NCI-H510A (cell line): Measurements from ENCODE around the gene CASZ1.

Experiments
- DNase-seq: peaks from one replicate; lab custom pipeline; 2025; lab: John Stamatoyannopoulos, UW

Gene CASZ1

DNA sequence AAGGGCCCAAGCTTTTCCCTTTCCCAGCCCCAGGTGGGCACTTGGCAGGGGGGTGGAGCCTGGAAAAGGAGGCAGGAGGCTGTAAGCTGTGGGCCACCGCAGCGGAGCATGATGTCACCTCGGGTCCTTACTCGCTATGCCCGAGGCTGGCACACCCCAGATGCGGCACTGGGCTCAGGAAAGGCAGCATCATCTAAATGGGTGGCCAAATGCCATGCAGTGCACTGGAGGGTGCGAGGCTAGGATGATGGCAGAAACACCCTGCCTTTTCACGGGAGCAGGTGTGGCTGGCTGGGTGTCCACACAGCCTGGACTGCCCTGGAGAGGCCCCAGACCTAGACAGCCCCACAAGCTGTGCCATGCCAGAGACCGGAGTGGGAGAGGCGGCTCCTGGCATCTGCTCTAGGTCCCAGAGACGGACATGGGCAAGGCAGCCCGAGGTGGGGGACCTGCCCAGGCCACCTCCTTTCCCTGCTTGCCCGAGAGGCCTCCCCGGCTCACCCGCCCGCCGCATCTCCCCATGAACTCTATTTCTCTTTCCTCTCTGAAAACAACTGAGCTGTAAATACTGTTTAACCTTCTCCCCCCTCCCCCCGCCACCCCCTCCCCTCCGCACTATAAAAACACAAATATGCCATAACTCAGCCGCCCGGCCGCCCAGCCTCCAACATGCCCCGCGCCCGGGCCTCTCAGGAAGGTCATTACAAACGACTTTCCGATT, 124.7 kb downstream of the CASZ1 start:
- peak; percentile 94 for DNase-seq

DNA sequence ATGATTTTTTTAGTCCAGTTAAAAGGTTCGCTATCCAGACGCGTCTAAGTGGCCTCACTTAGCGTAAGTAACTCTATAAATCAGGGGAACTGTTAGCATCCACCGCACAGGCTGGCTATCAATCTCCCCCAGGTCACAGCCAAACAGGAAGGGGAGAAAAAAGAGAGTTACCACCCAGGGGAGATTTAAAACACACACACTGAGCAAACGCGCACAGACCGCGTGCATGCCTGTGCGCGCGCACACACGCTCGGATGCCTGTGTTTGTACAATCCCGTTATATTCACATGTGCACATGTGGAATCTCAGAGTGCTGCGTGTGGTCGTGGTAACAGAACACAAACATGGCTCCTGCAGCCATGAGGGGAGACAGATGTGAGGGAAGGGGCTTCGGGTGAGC, 125.4 kb downstream of the CASZ1 start:
- peak; percentile 58 for DNase-seq

DNA sequence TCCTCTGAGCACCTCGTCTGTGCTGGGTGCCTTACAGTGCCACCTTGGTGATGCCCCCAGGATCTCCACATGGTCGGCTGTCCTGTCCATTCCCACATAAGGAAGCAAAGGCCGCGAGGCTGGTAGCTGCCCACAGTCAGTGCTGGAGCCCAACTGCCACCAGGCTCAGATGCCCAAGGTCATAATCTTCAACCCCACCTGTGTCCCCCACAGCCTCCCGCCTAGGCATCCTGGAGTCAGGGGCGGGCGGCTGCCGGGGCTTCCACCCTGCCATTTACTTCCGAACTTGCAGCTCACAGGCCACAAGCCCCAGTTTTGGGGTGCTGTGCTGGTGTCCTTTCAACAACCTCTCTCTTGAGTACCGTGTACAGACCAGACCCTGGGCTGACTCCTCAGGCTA, 126.3 kb downstream of the CASZ1 start:
- DNase-seq, result no peak

DNA sequence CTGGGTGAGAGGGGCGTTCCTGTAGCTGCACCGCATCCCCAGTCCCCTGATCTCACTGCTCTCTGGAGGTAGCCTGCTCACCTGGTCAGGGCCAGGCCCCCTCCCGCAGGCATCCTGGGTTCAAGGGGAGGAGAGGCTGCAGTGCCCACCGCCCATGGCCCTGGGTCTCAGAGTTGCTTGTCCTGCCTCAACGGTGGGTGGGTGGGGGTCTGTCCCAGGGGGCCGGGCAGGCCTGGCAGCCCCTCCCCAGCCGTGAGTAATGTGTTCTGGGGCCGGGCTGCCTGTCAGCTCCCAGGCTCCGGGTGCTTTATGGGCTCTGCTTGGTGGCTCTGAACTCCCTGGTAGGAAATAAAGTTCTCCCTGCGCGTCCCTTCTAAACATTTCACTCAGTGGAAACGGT, 126.9 kb downstream of the CASZ1 start:
- no peak for DNase-seq

DNA sequence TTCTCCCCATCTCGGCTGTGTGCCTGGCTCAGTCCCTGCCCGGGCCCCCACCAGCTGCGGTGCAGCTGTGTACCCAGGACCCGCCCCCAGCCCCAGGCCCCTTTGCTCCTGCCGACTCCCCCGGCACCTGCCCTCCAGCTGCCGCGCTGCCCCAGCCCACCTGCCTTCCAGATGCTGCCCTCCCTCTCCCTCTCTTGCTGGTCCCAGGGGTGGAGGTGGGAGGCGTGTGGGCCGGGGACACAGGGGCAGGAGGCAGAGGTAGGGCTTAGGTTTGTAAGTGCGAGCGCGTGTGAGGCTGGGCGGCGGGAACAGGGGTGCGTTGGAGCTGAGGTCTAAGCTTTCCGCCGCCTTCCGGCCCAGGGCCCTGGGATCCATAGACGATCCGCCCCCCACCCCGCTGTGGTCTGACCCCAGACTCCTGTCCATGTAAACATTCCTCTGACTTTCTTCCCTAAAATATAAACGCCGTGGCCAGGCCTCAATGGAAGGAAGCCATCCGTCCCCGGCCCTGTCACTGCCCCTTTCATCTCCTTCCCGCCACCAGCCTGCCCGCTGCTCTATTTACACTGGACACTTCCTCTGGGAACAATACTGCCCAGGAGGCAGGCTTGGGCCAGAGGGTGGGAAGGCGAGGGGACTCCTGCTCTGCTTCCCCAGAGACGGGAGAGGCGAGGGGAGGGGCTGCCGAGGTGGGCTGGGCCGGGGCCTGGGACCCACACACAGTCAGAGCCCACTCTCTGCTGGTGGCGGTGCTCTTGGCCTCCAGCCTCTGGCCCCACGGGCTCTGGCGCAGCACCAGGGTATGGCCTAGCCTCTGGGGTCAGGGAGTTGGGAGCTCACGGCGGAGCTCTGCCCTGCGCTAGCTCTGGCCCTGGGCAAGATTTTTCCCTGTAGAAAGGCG, 128.3 kb downstream of the CASZ1 start:
- peak; percentile 99 for DNase-seq

DNA sequence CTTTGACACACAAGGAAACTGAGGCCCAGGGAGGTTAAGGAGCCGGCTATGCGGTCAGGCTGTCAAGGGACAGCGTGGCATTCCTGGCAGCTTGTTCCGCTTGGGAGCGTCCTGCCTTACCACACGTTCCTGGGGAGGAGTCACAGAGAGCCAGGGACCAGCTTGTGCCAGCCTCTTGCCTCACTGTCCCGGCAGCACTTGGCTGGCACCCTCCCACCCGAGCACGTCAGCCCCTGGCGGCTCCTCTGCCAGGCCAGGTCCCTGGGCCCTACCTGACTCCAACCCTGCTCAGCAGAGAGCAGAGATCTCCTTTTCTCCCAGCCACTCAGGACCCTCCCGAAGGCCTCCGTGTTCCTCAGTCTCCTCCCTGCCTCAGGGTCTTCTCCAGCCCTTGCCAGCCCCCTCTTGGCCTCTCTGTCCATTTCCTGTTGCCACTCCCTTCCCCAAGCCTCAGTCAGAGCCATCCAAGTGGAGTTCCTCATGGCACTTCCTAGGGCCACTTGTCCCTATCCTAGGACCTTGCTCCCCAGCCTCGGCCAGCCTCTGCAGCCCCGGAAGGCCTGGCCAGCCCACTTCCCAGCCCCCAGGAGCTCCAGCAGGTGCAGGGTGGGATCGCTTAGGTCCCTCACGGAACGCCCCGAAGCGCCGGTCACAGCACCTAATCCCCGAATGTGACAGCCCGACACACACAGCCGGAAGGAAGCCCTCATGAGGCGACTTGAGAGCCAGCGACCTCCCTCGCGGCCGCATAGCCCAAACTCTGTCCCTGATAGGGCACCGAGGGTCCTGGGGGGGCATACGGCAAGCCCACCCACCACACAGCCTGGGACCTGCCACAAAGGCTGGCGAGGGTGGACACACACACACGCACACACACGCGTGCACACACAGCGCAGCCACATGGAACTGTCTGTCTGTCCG, 130.3 kb downstream of the CASZ1 start:
- DNase-seq, result no peak

GRCh38 chr1:10665226-10665625, 131.2 kb downstream of the CASZ1 start:
- no peak for DNase-seq

GRCh38 chr1:10664251-10664650, 132.2 kb downstream of the CASZ1 start:
- DNase-seq, result no peak

- peak; percentile 93 for DNase-seq
Measured at GRCh38 chr1:10663678-10664035, 132.8 kb downstream of the CASZ1 start.

- no peak for DNase-seq
Measured at GRCh38 chr1:10662824-10663677, 133.4 kb downstream of the CASZ1 start.

GRCh38 chr1:10662090-10662688, 134.3 kb downstream of the CASZ1 start:
- no peak for DNase-seq

GRCh38 chr1:10661453-10661852, 135.0 kb downstream of the CASZ1 start:
- no peak for DNase-seq

DNA sequence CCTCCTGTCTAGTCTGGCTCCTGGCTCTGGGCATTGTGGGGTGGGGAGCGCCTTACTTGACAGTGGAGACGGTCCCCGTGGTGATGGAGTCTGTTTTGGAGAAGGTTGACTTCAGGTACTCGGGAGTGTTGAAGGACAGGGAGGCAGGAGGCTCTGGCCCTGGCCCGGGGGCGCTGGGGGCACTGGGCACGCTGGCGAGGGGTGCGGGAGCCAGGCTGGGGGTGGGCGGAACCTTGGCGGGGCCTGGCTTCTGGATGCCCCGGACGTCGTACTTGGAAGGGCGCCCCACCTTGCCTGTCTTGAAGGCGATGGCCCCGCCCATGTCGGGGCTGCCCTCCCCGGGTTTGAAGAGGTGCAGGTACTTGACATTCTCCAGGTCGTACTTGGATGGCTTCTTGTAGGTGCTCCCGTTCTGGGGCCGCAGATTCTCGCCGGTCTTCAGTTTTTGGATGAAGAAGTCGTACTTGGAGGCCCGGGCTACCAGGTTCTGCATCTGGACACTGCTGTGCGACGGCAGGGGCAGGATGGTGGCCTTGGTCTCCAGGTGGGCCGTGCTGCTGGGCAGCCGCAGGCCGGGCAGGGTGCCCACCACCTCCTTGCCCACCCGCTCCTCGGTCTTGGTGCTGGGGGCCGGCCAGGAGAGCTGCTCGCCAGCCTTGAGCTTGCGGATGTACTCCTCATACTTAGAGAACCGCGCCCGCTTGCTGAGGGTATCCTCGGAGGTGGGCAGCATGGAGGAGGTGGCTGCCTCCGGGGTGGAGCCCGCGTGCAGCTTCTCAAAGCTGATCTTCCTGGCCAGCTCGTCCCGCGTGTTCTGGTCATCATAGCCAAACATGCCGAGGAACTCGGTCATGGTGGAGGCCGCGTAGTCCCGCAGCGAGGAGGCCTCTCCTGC, 136.6 kb downstream of the CASZ1 start:
- DNase-seq, result no peak

DNA sequence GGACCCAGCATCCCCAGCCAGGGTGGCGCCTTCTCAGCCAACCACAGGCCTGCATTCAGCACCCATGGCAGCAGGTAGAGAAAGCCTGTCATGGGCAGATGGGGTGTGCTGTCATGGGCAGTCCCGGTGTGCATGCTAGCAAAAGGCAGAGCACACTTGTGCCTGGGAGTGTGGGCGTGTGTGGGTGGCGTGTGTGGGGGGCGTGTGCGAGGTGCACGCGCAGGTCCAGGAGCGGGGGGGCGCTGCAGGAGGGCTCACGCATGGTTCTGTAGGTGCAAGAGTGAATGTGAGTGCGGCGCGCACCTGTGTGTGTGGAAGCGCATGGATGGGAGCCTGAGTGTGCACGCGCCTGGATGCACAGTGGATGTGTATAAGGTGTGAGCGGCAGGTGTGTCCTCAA, 137.2 kb downstream of the CASZ1 start:
- no peak for DNase-seq

- no peak for DNase-seq
Measured at GRCh38 chr1:10658396-10659066, 137.9 kb downstream of the CASZ1 start.

DNA sequence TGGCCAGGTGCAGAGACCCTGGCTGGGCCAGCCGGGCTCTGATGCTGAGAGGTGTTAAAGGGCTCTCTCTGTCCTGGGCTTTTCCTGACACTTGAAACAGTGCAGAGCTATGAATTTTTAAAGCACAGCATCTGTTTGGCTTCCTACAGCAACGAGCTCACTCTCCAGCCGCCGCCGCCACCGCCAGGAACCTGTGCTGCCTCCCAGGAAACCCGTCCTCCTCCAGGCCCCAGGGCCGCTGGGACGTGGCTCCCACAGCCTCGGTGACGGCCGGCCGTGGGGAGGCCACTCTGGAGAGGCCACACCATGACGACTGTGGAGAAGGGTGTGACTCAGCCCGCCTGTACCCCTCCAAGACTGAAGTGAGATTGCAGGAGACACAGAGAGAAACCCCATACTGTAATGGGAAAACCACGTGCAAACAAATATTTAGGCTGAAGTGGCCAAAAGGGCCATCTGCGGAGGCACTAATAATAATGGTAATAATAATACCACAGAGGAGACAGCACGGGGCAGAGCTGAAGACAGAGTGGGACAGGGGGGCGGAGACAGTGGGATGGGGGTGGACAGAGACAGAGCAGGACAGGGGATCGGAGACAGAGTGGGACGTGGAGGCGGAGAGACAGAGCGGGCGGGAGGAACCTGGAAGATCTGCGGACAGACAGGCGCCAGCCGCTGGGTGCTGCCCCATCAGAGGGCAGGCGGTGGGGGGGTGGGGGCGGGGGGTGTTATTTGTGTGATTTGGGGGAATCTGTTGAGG, 139.2 kb downstream of the CASZ1 start:
- no peak for DNase-seq

DNA sequence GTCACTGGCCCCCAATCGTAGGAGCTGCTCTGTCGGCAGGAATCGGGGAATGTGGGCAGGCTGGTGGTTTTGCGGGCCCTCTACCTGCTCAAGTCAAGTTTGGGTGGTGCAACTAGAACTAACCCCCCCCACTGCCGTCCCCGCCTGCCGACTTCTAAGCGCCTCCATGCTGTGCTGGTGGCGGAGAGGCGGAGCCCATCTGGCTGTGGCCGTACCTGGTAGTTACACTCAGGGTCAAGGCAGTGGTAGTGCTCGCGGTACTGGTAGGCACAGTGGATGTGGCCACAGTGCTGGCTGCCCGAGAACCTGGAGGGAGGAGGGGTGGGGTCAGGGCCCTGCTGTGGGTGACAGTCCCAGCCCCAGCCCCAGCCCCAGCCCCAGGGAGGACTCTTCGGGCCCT, 140.0 kb downstream of the CASZ1 start:
- no peak for DNase-seq

DNA sequence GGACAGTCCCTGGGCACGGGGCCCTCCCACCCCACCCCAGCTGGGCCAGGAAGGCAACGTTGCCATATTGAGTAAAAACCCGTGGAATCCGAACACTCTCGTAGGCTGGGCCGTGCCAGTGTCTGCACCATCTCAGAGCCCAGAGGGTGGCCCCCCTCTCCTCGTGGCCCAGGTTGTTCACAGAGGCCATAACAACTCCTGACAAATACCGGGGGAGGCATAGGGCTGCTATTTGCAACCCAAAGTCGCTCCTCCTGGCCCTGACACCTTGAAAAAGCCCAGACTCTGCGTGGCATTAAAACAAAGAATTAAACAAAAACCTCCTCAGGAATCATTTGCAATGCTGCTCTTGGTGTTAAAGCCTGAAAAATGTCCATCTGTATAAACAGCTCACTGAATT, 141.4 kb downstream of the CASZ1 start:
- DNase-seq, result no peak
